HG02884 (cell line): ENCODE measurements around the gene FIBCD1.

Experiments used
- ATAC-seq: cut with Tn5 transposase; IDR thresholded peaks from one replicate; pipeline ENCODE4 v1.9.1; 2021; ENCODE audit warnings: mild to moderate bottlenecking, moderate library complexity; ENCODE audit not compliant: unreplicated experiment

Gene FIBCD1

DNA sequence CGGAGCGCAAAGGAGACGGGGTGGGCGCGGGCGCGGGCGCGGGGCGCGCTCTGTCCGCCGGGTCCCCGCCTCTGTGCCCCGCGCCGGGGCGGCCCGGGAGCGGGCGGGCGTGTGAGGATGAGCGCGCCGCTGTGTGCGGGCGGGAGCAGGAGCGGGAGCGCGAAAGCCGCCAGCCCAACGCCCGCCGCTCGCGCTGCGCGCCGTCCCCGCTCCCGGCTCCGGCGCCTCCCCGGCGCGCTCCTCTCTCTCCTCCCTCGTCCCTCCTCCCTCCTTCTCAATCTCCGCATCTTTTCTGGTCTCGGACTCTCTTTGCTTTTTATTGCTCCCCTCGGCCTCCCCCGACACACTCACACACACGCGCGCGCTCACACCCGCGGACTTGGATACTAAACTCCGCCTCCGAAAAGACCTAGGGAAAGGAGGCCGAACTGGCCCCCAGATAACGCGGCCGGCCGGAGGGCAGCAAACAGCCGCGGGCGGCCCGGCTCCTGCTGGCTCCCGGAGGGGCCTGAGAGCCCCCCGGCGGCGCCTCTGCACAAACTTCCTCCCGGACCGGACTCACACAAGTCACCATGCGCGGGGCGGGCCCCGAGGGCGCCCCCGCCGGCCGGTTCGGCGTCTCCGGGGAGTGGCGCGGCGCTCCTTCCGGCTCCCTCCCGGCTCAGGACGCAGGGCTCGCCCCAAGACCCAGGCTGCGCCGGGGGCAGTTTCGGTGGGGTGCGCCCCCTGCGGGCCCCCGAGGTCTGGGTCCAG lies at the start of gene FIBCD1:
FIBCD1 (minus strand) TSS at position 596 of the 753 bp plus-strand sequence. CDS start 640 bp downstream, outside the sequence.
- ATAC-seq = no peak

GRCh38 chr9:130988400-130988747 lies 49.3 kb upstream of the FIBCD1 start:
- no peak for ATAC-seq

DNA sequence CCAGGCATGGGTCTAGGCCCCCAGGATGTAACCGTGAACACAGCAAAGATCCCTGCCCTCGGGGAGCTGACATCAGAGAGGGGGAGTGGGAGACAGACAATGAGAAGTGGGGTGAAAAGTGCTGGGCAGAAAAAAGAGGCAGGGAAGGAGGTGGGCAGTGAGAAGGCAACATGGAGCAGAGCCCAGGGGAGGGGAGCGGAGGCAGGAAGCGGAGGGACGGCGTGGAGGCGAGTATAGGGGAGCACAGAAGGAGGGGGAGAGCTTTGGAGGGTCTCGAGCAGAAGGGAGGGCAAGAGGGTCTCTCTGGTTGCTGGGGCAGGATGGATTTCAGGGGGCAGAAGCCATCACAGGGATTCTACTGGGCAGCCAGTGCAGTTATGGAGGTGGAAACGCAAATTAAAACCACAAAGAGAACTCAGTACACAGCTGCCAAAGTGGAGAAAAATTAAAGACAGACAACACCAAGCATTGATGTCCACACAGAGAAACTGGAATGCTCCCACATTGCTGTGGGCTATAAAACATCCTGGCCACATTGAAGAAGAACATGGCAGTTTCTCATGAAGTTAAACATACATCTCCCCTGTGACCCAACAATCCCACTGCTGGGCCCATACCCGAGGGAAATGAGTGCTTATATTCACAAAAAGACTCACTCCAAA lies 48.8 kb upstream of the FIBCD1 start:
- no peak for ATAC-seq

GRCh38 chr9:130987054-130987453 lies 48.0 kb upstream of the FIBCD1 start:
- ATAC-seq = no peak

DNA sequence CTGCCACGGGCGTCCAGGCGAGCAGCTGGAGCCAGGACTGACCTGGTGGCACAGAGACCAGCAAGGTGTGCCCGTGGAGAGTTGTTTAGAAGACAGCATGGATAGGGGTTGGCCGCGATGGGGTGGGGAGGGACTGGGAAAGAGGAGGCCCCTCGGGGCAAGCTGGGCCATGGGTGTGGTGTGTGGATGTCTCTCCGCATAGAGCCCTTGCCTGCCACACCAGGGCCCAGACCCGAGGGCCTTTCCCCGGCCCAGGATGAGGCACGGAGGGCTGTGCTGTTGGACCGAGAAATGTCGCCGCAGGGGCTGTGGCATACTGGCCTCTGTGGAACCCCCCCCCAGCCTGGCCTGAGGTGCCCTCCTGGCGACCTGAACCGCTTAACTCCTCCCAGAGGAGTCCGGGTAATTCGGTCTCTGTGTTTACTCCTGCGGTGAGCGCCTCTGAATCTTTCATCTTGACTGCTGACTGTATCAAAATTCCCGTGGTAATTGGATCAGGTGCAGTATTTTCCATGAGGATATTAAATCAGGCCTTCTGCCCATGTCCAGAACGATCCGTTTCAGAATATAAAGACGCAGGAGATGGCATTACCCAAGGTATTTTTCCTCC lies 47.4 kb upstream of the FIBCD1 start:
- ATAC-seq = no peak

GRCh38 chr9:130985606-130986162 lies 46.6 kb upstream of the FIBCD1 start:
- ATAC-seq = no peak

- ATAC-seq = no peak
These were observed 46.0 kb upstream of the FIBCD1 start for GRCh38 chr9:130985029-130985428.

DNA sequence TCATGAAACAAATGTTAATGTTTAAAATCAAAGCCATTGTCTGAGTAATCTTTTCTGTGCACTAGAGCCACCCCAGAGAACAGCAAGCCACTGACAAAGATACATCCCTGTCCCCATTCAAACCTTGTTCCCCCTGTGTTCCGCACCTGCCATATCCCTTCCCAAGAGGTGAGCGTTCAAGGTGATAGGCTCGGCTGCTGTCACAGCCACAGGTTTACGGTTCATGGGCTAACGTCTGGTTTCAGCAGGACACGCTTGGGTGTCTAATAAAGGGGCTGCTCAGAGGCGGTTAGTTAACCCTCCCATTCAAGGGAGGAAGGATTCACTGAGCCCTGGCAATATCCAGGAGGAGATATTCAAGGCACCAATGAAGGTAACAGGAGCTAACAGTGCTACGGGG lies 45.5 kb upstream of the FIBCD1 start:
- no peak for ATAC-seq

DNA sequence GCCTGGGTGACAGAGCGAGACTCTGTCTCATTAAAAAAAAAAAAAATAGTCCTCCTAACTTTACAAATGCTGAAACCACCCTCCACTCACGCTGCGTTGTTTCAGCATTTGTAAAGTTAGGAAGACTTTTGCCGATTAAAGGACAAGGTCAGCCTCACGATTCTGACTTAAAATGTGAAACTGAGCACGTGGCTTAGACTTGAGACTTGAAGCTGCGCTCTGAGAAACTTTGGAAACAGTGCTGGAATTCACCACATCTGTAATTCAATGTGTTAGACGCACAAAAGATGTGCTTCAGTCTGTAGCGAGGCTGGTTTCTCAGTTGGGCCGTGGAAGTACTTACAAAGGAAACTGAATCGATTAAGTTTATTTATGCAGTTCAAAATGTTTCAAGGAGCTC lies 44.9 kb upstream of the FIBCD1 start:
- ATAC-seq = no peak

DNA sequence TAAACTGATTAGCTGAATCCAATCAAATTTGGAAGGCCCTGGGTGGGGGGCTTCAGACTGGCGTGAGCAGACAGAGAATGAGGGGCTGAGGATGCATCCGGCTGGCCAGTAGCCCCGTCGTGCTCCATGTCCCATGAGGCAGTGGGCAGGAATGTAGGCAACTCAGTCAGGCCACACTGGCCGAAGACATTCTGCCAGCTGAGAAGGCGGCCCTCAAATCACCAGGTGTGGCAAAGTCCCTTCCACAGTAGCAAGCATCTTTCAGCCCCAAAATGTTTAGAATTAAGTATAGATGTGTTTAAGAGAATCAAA lies 44.3 kb upstream of the FIBCD1 start:
- ATAC-seq = no peak

GRCh38 chr9:130982636-130983358 lies 43.8 kb upstream of the FIBCD1 start:
- ATAC-seq = no peak

DNA sequence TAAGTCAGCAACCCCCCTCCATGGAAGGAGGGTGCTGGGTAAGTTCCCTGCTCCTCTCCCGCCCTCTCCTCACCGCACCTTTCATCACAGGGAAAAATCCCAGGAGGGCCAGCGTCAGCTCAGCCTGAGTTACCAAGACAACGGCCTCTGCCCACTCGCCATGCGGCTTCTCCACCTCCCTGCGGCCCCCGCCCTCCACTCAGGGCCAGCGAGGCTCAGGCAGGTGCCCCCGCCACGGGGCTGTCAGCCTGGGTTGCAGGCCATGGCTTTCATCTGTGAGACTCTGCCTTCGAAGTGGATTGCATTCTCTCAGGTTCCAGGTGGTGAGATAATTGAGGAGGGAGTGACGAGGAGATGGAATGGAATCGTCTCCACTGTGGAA lies 42.7 kb upstream of the FIBCD1 start:
- ATAC-seq = no peak

- no peak for ATAC-seq
These were observed 42.1 kb upstream of the FIBCD1 start for GRCh38 chr9:130981002-130981755.

GRCh38 chr9:130980526-130980925 lies 41.5 kb upstream of the FIBCD1 start:
- no peak for ATAC-seq

DNA sequence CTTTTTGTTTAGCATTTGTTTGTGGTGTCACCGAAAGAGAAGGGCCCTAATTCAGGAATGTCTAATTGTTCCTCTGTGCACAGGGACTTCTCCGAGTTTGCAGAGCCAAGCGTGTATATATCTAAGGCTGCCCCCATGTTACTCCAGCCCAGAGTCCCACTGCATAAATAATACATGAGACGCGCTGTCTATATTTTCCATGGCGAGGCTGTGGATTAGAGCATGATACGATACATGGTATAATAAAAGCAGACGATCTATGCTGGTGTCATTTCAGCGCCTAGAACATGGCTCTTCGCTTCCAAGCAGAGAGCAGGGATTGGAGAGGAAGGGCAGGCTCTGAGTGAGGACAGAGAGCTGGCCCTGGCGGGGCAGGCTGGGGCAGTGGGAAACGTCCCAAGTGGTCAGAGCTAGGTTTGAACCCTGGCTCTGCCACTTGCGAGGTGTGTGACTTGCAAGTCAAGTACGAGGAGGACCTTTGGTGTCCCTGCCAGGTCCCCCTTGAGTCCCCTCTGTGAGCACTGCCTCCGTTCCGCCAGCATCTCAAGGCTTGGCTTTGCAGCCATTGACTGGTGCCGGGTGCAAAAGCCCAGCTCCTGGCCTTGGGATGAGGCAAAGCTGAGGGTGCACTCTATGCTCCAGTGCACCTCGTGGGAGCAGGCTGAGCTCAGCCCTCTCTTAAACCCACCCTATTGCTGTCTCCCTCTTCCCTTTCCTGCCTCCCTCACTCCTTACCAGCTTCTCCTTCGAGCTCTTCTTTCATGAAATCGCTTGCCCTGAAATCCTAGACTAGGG lies 40.7 kb upstream of the FIBCD1 start:
- no peak for ATAC-seq

DNA sequence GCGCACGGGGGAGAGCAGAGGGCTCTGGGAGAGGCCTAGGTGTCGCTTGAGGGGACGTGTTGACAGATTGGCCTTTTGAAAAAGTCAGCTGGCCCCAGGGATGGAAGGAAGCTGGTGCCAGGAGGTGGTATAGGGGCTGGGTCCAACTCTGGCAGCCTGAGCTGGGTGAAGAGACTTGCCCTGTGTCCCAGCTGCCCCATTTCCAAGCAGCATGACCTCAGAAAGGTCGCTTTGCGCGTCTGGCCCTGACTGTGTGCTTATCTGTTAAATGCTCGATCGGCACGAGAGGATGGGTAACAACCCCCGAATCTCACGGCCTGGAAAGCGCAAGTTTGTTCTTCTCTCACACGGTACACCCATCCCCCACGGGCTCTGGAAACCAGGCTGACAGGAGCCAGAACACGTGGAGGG lies 38.8 kb upstream of the FIBCD1 start:
- no peak for ATAC-seq

DNA sequence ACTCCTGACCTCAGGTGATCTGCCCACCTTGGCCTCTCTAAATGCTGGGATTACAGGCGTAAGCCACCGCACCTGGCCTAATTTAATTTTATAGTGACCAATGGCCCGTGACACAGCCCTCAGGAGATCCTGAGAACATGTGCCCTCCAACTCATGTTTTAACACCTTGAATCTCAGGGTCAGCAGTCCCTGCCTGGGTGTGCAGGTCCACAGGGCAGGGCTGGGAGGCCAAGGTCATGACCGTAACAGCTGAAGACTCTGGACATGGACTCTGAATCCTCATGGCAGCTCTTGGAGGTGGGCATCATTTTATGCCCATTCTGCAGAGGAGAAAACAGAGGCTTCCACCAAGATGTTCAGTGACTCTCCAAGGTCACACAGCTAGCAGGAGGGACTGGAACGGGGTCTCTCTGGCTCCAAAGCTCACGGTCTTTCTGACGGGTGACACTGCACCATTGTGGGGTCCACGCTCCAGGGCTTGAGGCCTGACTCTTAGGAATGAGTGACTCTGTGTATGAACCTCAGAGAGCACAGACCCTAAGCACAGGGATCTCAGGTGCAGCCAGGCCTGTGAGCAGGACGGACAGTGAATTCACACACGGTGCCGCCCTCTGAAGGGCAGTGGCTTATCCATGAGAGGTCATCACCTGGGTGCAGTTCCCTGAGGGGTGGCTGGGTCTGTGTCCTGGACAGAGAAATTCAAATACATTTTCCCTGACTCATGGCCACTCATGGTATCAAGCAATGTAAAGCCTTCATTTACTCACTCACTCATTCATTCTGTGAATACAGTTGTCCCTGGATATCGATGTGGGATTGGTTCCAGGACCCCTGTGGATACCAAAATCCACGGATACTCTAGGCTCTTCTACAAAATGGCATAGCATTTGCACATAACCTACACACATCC lies 37.1 kb upstream of the FIBCD1 start:
- no peak for ATAC-seq

DNA sequence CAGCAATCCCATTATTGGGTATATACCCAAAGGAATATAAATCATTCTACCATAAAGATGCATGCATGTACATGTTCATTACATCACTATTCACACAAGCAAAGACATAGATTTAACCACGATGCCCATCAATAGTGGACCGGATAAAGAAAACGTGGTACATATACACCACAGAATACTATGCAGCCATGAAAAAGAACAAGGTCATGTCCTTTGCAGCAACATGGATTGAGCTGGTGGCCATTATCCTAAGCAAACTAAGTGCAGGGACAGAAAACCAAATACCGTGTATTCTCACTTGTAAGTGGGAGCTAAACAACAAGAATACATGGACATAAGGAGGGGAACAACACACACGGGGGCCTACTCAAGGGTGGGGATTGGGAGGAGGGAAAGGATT lies 36.1 kb upstream of the FIBCD1 start:
- ATAC-seq = no peak

GRCh38 chr9:130974697-130975096 lies 35.6 kb upstream of the FIBCD1 start:
- no peak for ATAC-seq
